ENCODE data around the gene AKIRIN1. TPM values are rescaled to one million over a fixed set of nuclear protein-coding genes. Genes with fewer than 3 reads are reported as not detected.
"Not testable (repeated sequence)": the region's sequence is repeated elsewhere in the genome, so short reads cannot be mapped to it uniquely, and the experiment has no call there.

The AKIRIN1 gene
- total and polyA plus RNA-seq, 10 of the 15 experiments (the other 5 are each of a cell fraction or from before 2014, with no cell fraction given): 7.5 to 72.3 (median 50.4) TPM

DNA sequence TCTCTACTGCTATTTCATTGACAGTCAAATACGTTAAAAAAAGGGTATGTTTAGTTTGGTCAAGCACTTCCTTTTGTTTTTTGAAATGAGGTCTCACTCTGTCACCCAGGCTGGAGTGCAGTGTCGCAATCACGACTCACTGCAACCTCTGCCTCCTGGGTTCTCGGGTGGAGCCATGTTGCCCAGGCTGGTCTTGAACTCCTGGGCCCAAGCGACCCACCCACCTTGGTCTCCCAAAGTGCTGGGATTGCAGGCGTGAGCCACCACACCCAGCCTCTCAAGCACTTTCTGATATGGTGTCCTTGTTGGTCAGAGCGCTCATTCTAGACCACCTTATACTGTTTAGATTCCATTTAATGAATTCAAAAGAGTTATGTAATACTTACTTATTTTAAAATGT is 28.5 kb upstream of the AKIRIN1 start (continued):
- no peak for TF ChIP-seq SKIL (IDR thresholded peaks at IDR 0.05; ENCODE audit: low read depth, poor library complexity, severe bottlenecking)
- TF ChIP-seq STAT1 (conservative IDR thresholded peaks at IDR 0.05): no peak

GRCh38 chr1:38964140-38964548 is 26.9 kb upstream of the AKIRIN1 start:
- FAIRE-seq: no peak

DNA sequence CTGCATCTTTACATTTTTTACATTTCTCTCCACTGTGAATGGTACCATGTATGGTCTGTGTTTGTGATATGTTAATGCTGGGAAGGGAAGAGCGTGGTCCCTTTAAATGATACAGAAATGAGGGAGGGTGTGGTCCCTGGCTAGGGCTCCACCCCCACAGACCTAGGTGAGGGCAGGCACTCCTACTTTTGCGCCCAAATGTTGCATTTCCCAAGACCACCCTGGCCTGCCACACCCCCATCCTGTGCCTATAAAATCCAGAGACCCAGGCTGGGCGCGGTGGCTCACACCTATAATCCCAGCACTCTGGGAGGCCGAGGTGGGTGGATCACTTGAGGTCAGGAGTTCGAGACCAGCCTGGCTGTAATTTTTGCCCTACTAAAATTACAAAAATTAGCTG is 17.9 kb upstream of the AKIRIN1 start:
- H3K9ac ChIP-seq (ENCODE audit: control insufficient read depth, insufficient read depth, low read length); ATAC-seq; H4K20me1 ChIP-seq (ENCODE audit: control insufficient read depth, insufficient read depth); H3K27ac ChIP-seq (ENCODE audit: control insufficient read depth, insufficient read depth); DNase-seq (ENCODE audit: low read depth, low spot score); CTCF ChIA-PET; intact Hi-C loops (cut with micrococcal nuclease; ENCODE audit: unreplicated experiment); in situ Hi-C loops (cut with MboI); H3K36me3 ChIP-seq (ENCODE audit: control insufficient read depth in 2 of 2, insufficient read depth in 2 of 2, low read length in 1 of 2); FAIRE-seq; H3K4me3 ChIP-seq; H3K79me2 ChIP-seq (ENCODE audit: control insufficient read depth, insufficient read depth, low read length); H2AFZ ChIP-seq (ENCODE audit: control insufficient read depth, low read depth, low read length); H3K4me2 ChIP-seq (ENCODE audit: control insufficient read depth, insufficient read depth); POLR2A ChIA-PET; H3K27me3 ChIP-seq (replicated peaks in 1 of 2; ENCODE audit: control insufficient read depth in 2 of 2, insufficient read depth in 2 of 2, low read length in 1 of 2); RAD21 ChIA-PET (ENCODE audit: unreplicated experiment); H3K9me3 ChIP-seq (replicated peaks; ENCODE audit: control insufficient read depth, insufficient read depth, low read length); BruUV-seq (replicated peaks); H3K4me1 ChIP-seq (ENCODE audit: control insufficient read depth, insufficient read depth, low read length): not testable (repeated sequence)
- WGBS (ENCODE audit: insufficient coverage, insufficient replicate concordance, low lambda C conversion rate, missing lambda C conversion rate): 46% methylated on average over 6 of the region's 6 CpGs
- SMC1A ChIA-PET (ENCODE audit: uncharacterized antibody, unreplicated experiment): interaction anchor here (0.8 kb wide), 1 partner anchor 17 kb away, joined by 3 read pairs; no protein-coding TSS in a partner anchor

More at GRCh38 chr1:38964140-38964548, 26.9 kb upstream of the AKIRIN1 start:
- H3K79me2 ChIP-seq (ENCODE audit: control insufficient read depth, insufficient read depth, low read length): no peaks in the 10 kb centered on the region
- POLR2A ChIA-PET: interaction anchor here (0.6 kb wide), 1 partner anchor 282 kb away, joined by 3 read pairs; no protein-coding TSS in a partner anchor
- CTCF ChIA-PET: interaction anchor here (1.1 to 1.3 kb wide), 3 partner anchors 31 to 128 kb away, joined by 3 to 4 read pairs (median 4); no protein-coding TSS in a partner anchor
- WGBS (ENCODE audit: insufficient coverage, insufficient replicate concordance, low lambda C conversion rate, missing lambda C conversion rate): 17% methylated on average over 3 of the region's 3 CpGs
- no peaks in the 10 kb centered on the region for H3K27me3 ChIP-seq (replicated peaks in 1 of 2; ENCODE audit: control insufficient read depth in 2 of 2, insufficient read depth in 2 of 2, low read length in 1 of 2)
- in situ Hi-C loops (cut with MboI) (no loop called here), intact Hi-C loops (cut with micrococcal nuclease; ENCODE audit: unreplicated experiment) (no loop called here)
- no peak overlapping the region for H3K27ac ChIP-seq (ENCODE audit: control insufficient read depth, insufficient read depth)
- ATAC-seq: peak; percentile 82
- RAD21 ChIA-PET (ENCODE audit: unreplicated experiment): no interaction called here
- H3K9ac ChIP-seq (ENCODE audit: control insufficient read depth, insufficient read depth, low read length): no peak overlapping the region
- no peak for DNase-seq (ENCODE audit: low read depth, low spot score)
- SMC1A ChIA-PET (ENCODE audit: uncharacterized antibody, unreplicated experiment): interaction anchor here (0.6 to 1.1 kb wide), 2 partner anchors 119 to 183 kb away, joined by 3 read pairs; no protein-coding TSS in a partner anchor
- no peaks in the 10 kb centered on the region for H3K4me1 ChIP-seq (ENCODE audit: control insufficient read depth, insufficient read depth, low read length)
- no peaks in the 10 kb centered on the region for H3K9me3 ChIP-seq (replicated peaks; ENCODE audit: control insufficient read depth, insufficient read depth, low read length)
- TF ChIP-seq CTCF (IDR thresholded peaks at IDR 0.05 in 2 of 3, conservative IDR thresholded peaks at IDR 0.05 in 1 of 3; ENCODE audit: control insufficient read depth in 2 of 3, extremely low read depth in 1 of 3, insufficient read depth in 1 of 3, low read depth in 3 of 3, low read length in 3 of 3) (peak; percentile 37 to 44 (median 43); a peak in 4 of 6 replicates), RAD21 (IDR thresholded peaks at IDR 0.05; ENCODE audit: insufficient read depth, low read depth, low read length) (peak; percentile 33), SPI1 (IDR thresholded peaks at IDR 0.05; ENCODE audit: borderline replicate concordance, insufficient read depth, low read depth, low read length) (no peak), SMC3 (IDR thresholded peaks at IDR 0.05; ENCODE audit: borderline replicate concordance, low read length) (peak; percentile 30; the same call in 1 of the 2 replicates), MXI1 (IDR thresholded peaks at IDR 0.05; ENCODE audit: low read depth, low read length) (no peak)
- H3K4me2 ChIP-seq (ENCODE audit: control insufficient read depth, insufficient read depth): no peak overlapping the region
- H4K20me1 ChIP-seq (ENCODE audit: control insufficient read depth, insufficient read depth): no peaks in the 10 kb centered on the region
- H2AFZ ChIP-seq (ENCODE audit: control insufficient read depth, low read depth, low read length): no peak overlapping the region
- BruUV-seq (replicated peaks): no TSS peak
- no peak overlapping the region for H3K4me3 ChIP-seq
- no peaks in the 10 kb centered on the region for H3K36me3 ChIP-seq (ENCODE audit: control insufficient read depth in 2 of 2, insufficient read depth in 2 of 2, low read length in 1 of 2)
